Gastroesophageal sphincter (tissue), 4 donors: ENCODE data around the gene RNF125. TPM values are rescaled to one million over a fixed set of nuclear protein-coding genes. Genes with fewer than 3 reads are reported as not detected.

Experiments used
- ATAC-seq: fragments of 150-250 bp; one replicate; pipeline ENCODE4 v1.9.1; 2016; ENCODE audit warnings: mild to moderate bottlenecking, moderate library complexity
- H3K27ac ChIP-seq, 4 donors: fragments of 200-600 bp; sonication (generic) in 3 of 4; 1 replicate in 3 of 4; 2 replicates in 1 of 4; pipeline ENCODE4 v1.5.1; 2016 to 2019
- H3K27me3 ChIP-seq: fragments of 200-600 bp; sonication (generic); one replicate; pipeline ENCODE4 v1.5.1; 2019
- H3K36me3 ChIP-seq, 2 donors: fragments of 200-600 bp; sonication (generic); one replicate each; pipeline ENCODE4 v1.5.1; 2019; ENCODE audit warnings: control low read depth in 1 of 2
- H3K4me1 ChIP-seq, 3 donors: fragments of 200-600 bp; sonication (generic); 1 replicate in 2 of 3; 2 replicates in 1 of 3; pipeline ENCODE4 v1.5.1; 2016 to 2019; ENCODE audit warnings: control low read depth in 2 of 3
- H3K4me3 ChIP-seq, 2 donors: fragments of 200-600 bp; sonication (generic); one replicate each; pipeline ENCODE4 v1.5.1; 2019; ENCODE audit warnings: mild to moderate bottlenecking in 1 of 2, moderate library complexity in 1 of 2
- H3K9me3 ChIP-seq, 3 donors: fragments of 200-600 bp; sonication (generic); one replicate each; pipeline ENCODE4 v1.5.1; 2017 to 2019; ENCODE audit warnings: control low read depth in 2 of 3
- CTCF ChIP-seq, 4 experiments: fragments of 200-600 bp in 2 of 4; fragments of 450-650 bp in 2 of 4; sonication (generic) in 1 of 4; IDR thresholded peaks; one replicate each; pipeline ENCODE4 v1.5.1; 2017 to 2019; ENCODE audit warnings: antibody characterized with exemption in 4 of 4, mild to moderate bottlenecking in 2 of 4, moderate library complexity in 2 of 4
- EP300 ChIP-seq: sonication (generic); formaldehyde crosslinking; IDR thresholded peaks from one replicate; pipeline ENCODE4 v1.6.1; 2017; ENCODE audit warnings: antibody characterized with exemption, mild to moderate bottlenecking
- POLR2A ChIP-seq, 2 donors: fragments of 450-650 bp; IDR thresholded peaks; one replicate each; pipeline ENCODE4 v1.6.1; 2017; ENCODE audit warnings: antibody characterized with exemption in 2 of 2, mild to moderate bottlenecking in 2 of 2, moderate library complexity in 1 of 2
- POLR2AphosphoS5 ChIP-seq: sonication (generic); formaldehyde crosslinking; IDR thresholded peaks from one replicate; pipeline ENCODE4 v1.6.1; 2017; ENCODE audit warnings: antibody characterized with exemption
- WGBS, 2 donors: methylation state at CpG; one replicate each; pipeline ENCODE4 v1.1.5; 2018; ENCODE audit warnings: low coverage in 1 of 2; 5-methylcytosine and 5-hydroxymethylcytosine counted together
- total RNA-seq, 4 donors: library from RNA; depleted of rRNA; stranded (reverse); fragments of >200 nt; gene quantifications; one replicate each; pipeline ENCODE4 v1.1.0, GENCODE V29; 2016

The RNF125 gene
- total RNA-seq, 4 donors from 2014 or later, result 1.7 to 5.2 (median 3.1) TPM

DNA sequence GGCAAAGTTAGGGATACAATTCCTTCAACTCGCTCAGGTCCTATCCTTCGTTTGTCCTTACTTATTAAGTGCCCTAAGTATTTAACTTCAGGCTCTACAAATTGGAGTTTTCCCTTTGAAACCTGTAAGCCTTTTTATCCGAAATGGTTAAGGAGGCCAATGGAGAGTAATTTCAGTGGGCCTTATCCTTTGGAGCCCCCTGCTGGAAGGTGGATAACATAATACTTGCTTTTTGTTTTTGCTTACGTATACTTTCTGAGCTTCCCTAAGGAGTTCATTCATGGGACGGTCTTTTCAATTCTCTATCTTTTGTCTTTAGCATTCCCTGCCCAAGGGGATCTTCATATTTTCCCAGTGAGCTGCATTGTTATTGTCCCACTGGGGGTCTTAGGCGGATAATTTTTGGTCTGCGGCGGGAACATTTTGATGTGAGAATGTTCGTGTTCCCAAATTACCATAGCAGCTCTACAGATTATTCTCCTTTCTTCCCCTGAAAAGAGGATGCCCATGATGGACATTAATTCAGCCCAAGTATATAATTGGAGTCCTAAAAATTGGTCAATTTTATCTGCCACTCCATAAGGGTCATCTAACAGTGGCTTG lies 41.3 kb upstream of the RNF125 start:
- H3K4me3 ChIP-seq, result no peak overlapping the region
- WGBS, 2 donors, result 43 to 47% methylated on average over 5 of the region's 9 CpGs
- no peak overlapping the region for H3K27ac ChIP-seq
- H3K9me3 ChIP-seq, result peaks cover 0 to 43% (median 0%) of the 10 kb centered on the region in 3 donors
- no peaks in the 10 kb centered on the region for H3K27me3 ChIP-seq
- peak; percentile 61 for ATAC-seq
- no peak for TF ChIP-seq EP300
- TF ChIP-seq CTCF (IDR thresholded peaks at IDR 0.05), result peak; percentile 47 to 71 (median 63)
- TF ChIP-seq POLR2A (IDR thresholded peaks at IDR 0.05), result no peak
- TF ChIP-seq POLR2AphosphoS5, result no peak
- H3K4me1 ChIP-seq, result no peaks in the 10 kb centered on the region
- no peaks in the 10 kb centered on the region for H3K36me3 ChIP-seq

DNA sequence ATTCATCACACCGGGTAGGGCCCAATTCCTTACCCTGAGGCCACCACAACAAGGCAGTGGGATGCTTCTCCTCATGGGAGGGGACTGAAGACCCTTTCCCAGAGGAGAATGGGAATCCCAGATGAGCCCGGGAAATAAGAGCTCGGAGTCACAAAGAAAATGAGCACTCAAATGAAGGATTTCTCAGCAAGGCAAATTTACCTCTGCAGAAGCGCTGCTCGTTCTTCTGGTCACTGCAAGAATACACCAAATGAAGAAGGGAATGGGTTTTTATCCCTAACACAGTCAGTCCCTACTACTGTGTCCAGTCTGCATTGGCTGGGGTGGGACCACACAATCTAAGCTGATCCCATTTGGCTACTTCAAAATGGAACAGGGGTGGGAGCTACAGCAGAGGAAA lies 40.0 kb upstream of the RNF125 start:
- Histone ChIP-seq H3K27me3 (no peaks in the 10 kb centered on the region), H3K4me3 (no peak overlapping the region), H3K27ac (no peak overlapping the region), H3K36me3 (no peaks in the 10 kb centered on the region), H3K4me1 (no peaks in the 10 kb centered on the region), H3K9me3 (peaks cover 0 to 30% (median 0%) of the 10 kb centered on the region in 3 donors)
- WGBS, 2 donors, result 83% methylated on average over 3 of the region's 5 CpGs; no CpG with 5 or more reads in 1 of the 2 donors
- ATAC-seq, result no peak
- no peak for TF ChIP-seq POLR2AphosphoS5
- TF ChIP-seq CTCF (IDR thresholded peaks at IDR 0.05), result no peak
- no peak for TF ChIP-seq POLR2A (IDR thresholded peaks at IDR 0.05)
- TF ChIP-seq EP300, result no peak

GRCh38 chr18:31979714-31980113 lies 38.9 kb upstream of the RNF125 start:
- no peaks in the 10 kb centered on the region for H3K27me3 ChIP-seq
- no peak for ATAC-seq
- H3K27ac ChIP-seq, result no peak overlapping the region
- no peaks in the 10 kb centered on the region for H3K36me3 ChIP-seq
- no peak overlapping the region for H3K4me3 ChIP-seq
- H3K4me1 ChIP-seq, result no peaks in the 10 kb centered on the region
- WGBS, 2 donors, result 91 to 92% methylated on average over 2 of the region's 2 CpGs
- TF ChIP-seq POLR2AphosphoS5 (no peak), CTCF (IDR thresholded peaks at IDR 0.05) (no peak), EP300 (no peak), POLR2A (IDR thresholded peaks at IDR 0.05) (no peak)
- H3K9me3 ChIP-seq, result peaks cover 0 to 19% (median 0%) of the 10 kb centered on the region in 3 donors

DNA sequence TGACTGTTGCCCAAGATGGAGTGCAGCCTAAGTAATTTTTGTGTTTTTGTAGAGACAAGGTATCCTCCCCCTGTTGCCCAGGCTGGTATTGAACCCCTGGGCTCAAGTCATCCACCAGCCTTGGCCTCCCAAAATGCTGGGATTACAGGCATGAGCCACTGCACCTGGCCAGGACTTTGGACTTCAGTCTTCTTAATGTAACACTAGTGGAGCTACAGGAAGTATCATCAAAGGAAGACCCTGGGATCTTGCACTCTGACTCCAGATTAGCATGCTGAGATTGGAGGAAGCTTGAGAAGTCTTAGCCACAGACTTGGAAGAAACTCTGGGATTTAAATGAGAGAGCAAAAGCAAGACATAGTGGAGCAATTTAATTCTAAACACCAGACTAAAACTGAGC lies 37.8 kb upstream of the RNF125 start:
- H3K27me3 ChIP-seq, result no peaks in the 10 kb centered on the region
- ATAC-seq, result no peak
- TF ChIP-seq EP300, result no peak
- TF ChIP-seq POLR2A (IDR thresholded peaks at IDR 0.05), result no peak
- no peak for TF ChIP-seq POLR2AphosphoS5
- TF ChIP-seq CTCF (IDR thresholded peaks at IDR 0.05), result no peak
- no peaks in the 10 kb centered on the region for H3K4me1 ChIP-seq
- no peak overlapping the region for H3K27ac ChIP-seq
- H3K4me3 ChIP-seq, result no peak overlapping the region
- no peaks in the 10 kb centered on the region for H3K36me3 ChIP-seq
- H3K9me3 ChIP-seq, result peaks cover 0 to 11% (median 0%) of the 10 kb centered on the region in 3 donors

DNA sequence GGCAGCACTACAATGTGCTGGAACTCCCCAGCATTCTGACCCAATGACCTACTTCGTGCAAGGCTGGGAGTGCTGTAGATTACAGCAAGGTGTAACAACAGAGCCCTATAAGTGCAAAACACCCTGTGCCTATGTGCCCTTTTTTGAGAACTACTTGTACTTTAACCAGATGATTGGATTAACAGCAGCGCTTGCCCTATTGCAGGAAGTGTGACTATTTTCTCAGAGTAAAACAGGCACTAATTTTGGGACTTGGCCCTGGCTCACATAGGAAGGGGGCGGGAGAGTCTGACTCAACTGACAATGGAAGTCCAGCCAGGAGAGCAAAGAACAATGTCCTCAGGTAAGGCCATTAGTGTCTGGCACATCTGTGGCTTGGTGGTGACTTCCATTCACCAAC lies 35.6 kb upstream of the RNF125 start:
- peak; percentile 62 for ATAC-seq
- Histone ChIP-seq H3K27me3 (no peaks in the 10 kb centered on the region), H3K9me3 (peaks cover 0 to 11% (median 0%) of the 10 kb centered on the region in 3 donors), H3K4me1 (no peaks in the 10 kb centered on the region), H3K4me3 (no peak overlapping the region), H3K36me3 (no peaks in the 10 kb centered on the region), H3K27ac (peak overlapping the region in 2 of 4 donors; percentile 51 to 55)
- no peak for TF ChIP-seq CTCF (IDR thresholded peaks at IDR 0.05)
- WGBS, 2 donors, result 33% methylated on average over 1 of the region's 3 CpGs; no CpG with 5 or more reads in 1 of the 2 donors
